ENCODE measurements around the gene TAS2R4.
"Not testable (repeated sequence)": the region's sequence is repeated elsewhere in the genome, so short reads cannot be mapped to it uniquely, and the experiment has no call there.

GRCh38 chr7:141822432-141822831 lies 46.0 kb downstream of the TAS2R4 start:
- not testable (repeated sequence) for TF ChIP-seq CTCF (IDR thresholded peaks at IDR 0.05; ENCODE audit: insufficient read depth, low read length, poor library complexity, severe bottlenecking); EZH2phosphoT487 (conservative IDR thresholded peaks at IDR 0.05; ENCODE audit: low read length)
